HG03575 (cell line): ENCODE results near the gene NSL1.
A peak's percentile ranks its signal among the peaks of the same experiment; 100 is the strongest.

ENCODE experiments used
- ATAC-seq: cut with Tn5 transposase; IDR thresholded peaks from one replicate; pipeline ENCODE4 v1.9.1; 2021; ENCODE audit not compliant: unreplicated experiment, insufficient number of reproducible peaks, low FRiP score; ENCODE audit errors: extremely low read depth

The NSL1 gene

GRCh38 chr1:212691561-212692071, 100.0 kb downstream of the NSL1 start:
- no peak for ATAC-seq

GRCh38 chr1:212690816-212691403, 100.7 kb downstream of the NSL1 start:
- no peak for ATAC-seq

- ATAC-seq, result no peak
Observed at GRCh38 chr1:212689758-212690529, 101.6 kb downstream of the NSL1 start.

- ATAC-seq, result no peak
Observed at GRCh38 chr1:212689196-212689725, 102.3 kb downstream of the NSL1 start.

GRCh38 chr1:212688341-212689047, 103.1 kb downstream of the NSL1 start:
- ATAC-seq, result no peak

GRCh38 chr1:212687811-212688210, 103.8 kb downstream of the NSL1 start:
- no peak for ATAC-seq

GRCh38 chr1:212686591-212686990, 105.0 kb downstream of the NSL1 start:
- ATAC-seq, result no peak

- no peak for ATAC-seq
Observed at GRCh38 chr1:212686069-212686468, 105.5 kb downstream of the NSL1 start.

- no peak for ATAC-seq
Observed at GRCh38 chr1:212685429-212685828, 106.1 kb downstream of the NSL1 start.

- no peak for ATAC-seq
Observed at GRCh38 chr1:212684521-212685090, 107.0 kb downstream of the NSL1 start.

GRCh38 chr1:212684076-212684475, 107.5 kb downstream of the NSL1 start:
- ATAC-seq, result no peak

- peak; percentile 39 for ATAC-seq
Observed at GRCh38 chr1:212683357-212683722, 108.2 kb downstream of the NSL1 start.

GRCh38 chr1:212680680-212681389, 110.7 kb downstream of the NSL1 start:
- no peak for ATAC-seq

- ATAC-seq, result peak; percentile 51
Observed at GRCh38 chr1:212678456-212679410, 112.8 kb downstream of the NSL1 start.

GRCh38 chr1:212677573-212677972, 114.0 kb downstream of the NSL1 start:
- ATAC-seq, result no peak

GRCh38 chr1:212677136-212677535, 114.4 kb downstream of the NSL1 start:
- ATAC-seq, result no peak
